A673 (cell line): Measurements from ENCODE around the gene RBM5.

ENCODE experiments used
- CTCF ChIP-seq: fragments of 300-800, 200-600 bp; sonication (generic); conservative IDR thresholded peaks from 2 replicates; pipeline ENCODE4 v1.5.1; 2017; ENCODE audit warnings: low read depth, mild to moderate bottlenecking, antibody characterized with exemption, low read length, moderate library complexity, mixed read lengths
- EZH2 ChIP-seq: fragments of 200-600 bp; sonication (generic); IDR thresholded peaks from 2 replicates; pipeline ENCODE4 v1.6.1; 2017; ENCODE audit warnings: borderline replicate concordance, low read depth, mild to moderate bottlenecking, mixed read lengths, antibody characterized with exemption, low read length; ENCODE audit not compliant: poor library complexity, severe bottlenecking

GRCh38 chr3:50078622-50079021, 10.1 kb upstream of the RBM5 start:
- no peak for TF ChIP-seq CTCF
- TF ChIP-seq EZH2 = no peak
